Stimulated activated CD8-positive, alpha-beta memory T cell treated with anti-CD3 and anti-CD28 coated beads, Interleukin-15, amount 100 ng/mL, for 24 hours (primary cell): ENCODE results near the gene COL11A2.
"Not testable (repeated sequence)": the region's sequence is repeated elsewhere in the genome, so short reads cannot be mapped to it uniquely, and the experiment has no call there.

Experiments used
- DNase-seq: peaks from one replicate; pipeline ENCODE4 v3.0.0-alpha.2; 2020; ENCODE audit warnings: low read depth

The COL11A2 gene

GRCh38 chr6:33154349-33154748 is 37.9 kb downstream of the COL11A2 start:
- no peak for DNase-seq

DNA sequence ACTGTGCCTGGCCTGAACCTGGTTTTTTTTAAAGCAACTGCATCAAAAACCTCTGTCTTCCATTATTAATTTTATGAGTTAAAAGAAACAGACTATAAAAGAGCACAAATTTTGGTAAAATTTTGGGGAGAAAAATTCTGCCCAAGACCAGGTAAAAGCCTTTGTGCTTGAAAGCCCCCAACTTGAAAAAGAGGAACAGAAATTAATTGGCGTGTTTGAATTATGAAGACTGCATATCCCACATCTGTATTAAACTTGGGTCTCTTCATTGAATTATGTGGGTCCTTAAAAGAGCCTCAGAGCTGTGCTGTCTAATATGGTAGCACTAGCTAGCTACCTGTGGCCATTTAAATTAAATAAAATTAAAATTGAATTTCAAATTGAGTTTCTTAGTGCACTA is 41.2 kb downstream of the COL11A2 start:
- no peak for DNase-seq

DNA sequence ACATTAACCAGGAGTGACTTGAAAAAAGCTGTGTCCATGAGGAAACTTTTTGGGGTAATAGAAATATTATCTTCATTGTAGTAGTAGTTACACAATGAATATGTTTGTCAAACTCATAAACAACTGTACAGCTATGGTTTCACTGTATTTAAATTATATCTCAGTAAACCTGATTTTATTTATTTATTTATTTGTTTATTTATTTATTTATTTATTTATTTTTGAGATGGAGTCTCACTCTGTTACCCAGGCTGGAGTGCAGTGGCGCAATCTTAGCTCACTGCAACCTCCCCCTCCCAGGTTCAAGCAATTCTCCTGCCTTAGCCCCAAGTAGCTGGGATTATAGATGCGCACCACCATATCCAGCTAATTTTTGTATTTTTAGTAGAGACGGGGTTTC is 41.7 kb downstream of the COL11A2 start:
- DNase-seq, result not testable (repeated sequence)

- no peak for DNase-seq
These were observed 44.2 kb downstream of the COL11A2 start for GRCh38 chr6:33147807-33148666.

- no peak for DNase-seq
These were observed 47.9 kb downstream of the COL11A2 start for GRCh38 chr6:33144373-33144772.

DNA sequence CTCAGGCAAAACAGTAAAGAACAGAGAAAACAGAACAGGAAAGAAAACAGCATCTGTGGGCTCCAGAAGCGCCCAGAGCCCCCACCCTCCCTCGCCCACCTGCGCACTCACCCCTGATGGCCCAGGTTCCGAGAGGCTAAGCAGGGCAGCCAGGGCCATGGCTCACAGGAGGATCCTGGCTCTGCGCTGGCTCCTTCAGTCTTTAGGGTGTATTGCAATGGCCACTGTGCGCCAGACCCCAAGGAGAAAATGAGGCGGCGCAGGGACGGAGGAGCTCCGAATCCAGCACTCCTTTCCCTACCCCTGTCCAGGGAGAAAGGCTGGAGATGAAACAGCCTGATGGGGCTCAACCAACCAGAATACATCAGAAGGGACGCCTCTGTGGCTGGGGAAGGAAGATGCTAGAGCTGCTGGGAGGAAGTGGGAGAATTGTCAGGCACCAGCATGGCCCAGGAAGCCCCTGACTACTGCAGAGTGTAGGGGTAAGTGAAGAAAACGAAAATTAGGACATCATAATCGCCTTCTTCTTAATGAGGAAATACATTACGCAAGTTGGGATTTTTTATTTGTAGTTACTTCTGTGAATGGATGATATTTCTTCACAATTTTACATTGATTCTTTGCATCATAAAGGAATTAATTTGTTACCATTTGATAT is 49.0 kb downstream of the COL11A2 start:
- no peak for DNase-seq

DNA sequence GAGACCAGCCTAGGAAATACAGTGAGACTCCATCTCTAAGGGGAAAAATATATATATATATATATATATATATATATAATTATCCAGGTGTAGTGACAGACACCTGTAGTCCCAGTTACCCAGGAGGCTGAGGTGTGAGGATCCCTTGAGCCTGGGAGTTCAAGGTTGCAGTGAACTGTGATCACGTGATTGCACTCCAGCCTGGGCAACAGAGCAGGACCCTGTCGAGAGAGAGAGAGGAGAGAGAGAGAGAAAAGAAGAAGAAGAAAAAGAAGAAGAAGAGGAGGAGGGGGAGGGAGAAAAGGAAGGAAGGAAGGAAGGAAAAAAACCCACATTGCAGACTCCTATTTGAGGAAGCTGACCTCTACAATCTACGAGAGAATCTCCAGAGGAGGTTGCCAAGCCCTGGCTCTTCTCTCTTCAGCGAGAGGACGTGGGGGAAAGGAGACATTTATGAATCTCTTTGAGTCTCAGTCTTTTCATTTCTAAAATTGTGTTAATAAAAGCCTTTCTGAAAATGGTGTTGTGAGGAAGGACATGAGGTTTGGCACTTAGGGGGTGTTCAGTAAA is 49.7 kb downstream of the COL11A2 start:
- DNase-seq, result no peak

DNA sequence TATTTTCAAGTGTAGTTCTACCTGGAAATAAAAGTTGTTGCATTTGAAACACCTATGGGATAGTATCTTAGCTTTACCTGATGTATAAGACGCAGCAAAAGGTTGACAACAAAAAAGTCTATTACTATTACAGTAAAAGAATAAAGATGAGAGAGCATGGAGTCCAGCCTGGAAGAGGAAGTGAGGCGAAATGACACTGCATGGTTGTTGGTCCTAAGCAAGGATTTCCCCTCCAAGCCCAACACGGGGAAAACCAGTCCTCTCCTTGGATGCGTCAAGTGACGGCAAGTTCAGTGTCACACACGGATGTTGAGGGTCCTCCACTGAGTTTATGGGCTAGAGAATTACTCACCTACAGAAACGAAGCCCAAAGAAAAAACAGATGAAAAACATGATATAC is 51.7 kb downstream of the COL11A2 start:
- DNase-seq, result no peak

DNA sequence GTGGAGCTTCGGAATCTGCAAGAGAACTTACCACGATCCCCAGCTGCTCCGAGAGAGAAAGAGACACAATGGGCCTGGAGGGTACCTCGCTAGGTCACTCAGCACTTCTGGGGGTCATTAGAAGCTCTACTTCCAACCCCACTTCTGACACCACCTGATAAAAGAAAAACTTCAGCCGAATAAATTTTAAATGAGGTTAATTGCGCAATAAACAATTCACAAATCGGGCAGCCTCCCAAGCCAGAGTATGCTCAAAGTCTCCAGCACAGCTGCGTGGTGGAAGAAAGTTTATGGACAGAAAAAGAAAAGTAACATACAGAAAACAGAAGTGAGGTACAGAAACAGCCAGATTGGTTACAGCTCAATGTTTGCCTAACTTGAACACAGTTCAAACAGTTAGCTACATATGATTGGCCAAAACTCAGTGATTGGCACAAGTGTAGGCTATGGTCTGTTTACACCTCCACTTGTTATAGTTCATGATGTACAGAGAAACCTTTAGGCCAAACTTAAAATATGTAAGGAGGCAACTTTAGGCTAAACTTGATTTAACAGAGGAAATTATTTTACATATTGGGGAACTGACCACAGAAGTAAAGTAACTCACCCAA is 52.6 kb downstream of the COL11A2 start:
- DNase-seq, result no peak

GRCh38 chr6:33136310-33136900 is 55.9 kb downstream of the COL11A2 start:
- no peak for DNase-seq

GRCh38 chr6:33132081-33132524 is 60.2 kb downstream of the COL11A2 start:
- DNase-seq, result no peak

- DNase-seq, result no peak
These were observed 63.9 kb downstream of the COL11A2 start for GRCh38 chr6:33128318-33128717.

DNA sequence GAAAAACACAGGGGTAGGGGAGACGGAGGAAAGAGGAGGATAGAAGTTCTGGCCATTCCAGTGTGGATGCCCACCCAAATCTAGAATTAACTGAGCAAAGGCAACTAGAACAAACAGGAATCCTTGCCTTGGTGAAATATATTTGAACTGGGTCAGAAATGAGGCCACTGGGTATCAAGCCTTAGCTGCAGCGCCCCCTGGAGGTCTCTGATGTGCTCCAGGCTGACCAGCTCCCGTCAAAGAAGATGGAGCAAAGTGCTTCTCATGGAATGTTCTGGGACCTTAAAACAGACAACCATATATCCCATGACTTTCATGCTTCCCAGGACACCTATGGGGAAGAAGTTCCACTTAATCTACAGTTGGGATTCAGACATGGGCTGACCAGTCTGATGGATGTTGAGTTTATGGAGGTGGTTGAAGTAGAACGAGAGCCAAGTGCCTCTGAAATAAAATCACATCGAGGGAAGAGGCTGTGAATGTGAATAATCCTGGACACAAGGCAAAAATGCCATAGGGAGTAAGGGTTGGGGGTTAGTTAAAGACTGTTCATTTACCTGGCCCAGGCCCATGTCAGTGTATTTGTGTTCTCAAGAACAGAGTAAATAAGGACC is 66.1 kb downstream of the COL11A2 start:
- peak; percentile 48 for DNase-seq

DNA sequence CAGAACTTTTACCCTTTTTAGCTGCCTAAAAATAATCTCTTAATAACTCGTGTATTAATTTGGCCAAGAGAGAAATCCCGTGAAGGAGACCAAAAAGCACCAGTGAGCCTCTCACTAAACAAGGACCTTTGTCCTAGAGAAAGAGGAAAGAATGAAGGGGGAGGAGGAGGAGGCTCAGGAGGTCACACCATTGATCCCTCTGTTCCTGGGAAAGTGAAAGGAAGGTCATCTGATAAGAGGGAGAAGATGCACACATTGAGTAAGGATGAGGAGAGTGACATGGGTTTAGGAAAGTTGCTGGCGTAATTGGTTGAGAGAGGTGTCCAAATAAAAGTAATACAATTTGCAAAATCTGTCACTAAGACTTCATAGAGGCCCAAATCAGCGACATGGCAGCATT is 67.3 kb downstream of the COL11A2 start:
- DNase-seq, result no peak

DNA sequence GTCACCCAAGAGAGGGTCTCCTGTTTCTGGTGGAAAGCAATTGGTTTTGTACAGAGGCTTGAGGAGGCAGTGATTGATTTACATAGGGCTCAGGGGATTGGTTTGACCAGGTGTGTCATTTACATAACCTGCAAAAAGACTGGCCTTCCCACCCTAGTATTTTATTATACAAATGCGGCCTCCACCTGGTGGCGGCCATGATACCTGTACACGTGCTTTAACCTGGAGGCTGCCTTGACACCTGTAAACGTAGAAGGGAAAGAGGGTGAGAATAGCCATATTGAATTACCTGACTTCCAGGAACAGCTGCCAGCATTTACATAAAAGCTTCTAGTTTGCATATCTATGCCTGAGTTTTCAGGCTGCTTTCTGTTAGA is 67.8 kb downstream of the COL11A2 start:
- no peak for DNase-seq

GRCh38 chr6:33123732-33124524 is 68.3 kb downstream of the COL11A2 start:
- DNase-seq, result no peak

GRCh38 chr6:33123181-33123580 is 69.1 kb downstream of the COL11A2 start:
- DNase-seq, result no peak

DNA sequence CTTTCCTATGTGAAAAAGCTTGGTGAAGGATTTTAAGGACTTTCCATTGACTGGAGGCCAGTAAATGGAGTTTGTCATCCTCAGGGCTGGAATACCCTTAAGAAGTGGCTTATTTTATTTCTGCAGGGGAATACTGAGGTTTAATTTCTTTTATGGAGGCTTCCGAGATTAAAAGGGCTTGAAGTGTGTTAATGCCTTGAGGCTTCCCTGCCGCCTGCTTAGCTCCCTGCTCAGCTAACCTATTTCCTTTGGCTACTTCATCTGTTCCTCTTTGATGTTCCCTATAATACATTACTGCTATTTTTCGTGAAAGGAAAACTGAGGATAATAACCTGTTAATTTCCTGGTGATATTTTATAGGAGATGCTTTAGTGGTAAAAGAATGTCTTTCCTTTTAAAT is 72.3 kb downstream of the COL11A2 start:
- DNase-seq, result no peak

DNA sequence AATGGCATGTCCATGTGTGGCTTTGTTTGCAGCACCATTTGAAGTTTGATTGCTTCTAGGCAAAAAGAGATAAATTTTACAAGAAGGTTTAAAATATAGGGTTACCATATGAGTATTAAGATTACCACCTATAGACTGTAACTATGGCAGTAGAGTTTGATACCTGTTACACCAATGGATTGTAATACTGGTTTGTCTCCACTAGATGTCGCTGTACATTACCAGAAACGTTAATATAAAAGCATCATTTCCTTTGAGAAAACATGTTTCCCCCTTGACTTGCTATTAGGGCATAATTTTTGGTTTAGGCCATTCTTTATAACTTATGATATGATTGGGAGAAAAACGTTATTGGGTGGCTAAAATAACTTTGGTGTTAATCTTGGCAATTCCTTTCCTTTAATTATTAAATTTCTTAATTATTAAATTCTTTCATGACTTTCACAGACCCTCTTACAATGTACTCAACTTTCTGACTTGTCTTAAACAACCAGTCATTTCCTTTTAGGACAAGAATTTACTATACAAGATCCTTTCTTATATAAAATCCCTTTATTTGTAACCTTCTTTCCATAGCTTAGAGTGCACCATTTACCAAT is 73.6 kb downstream of the COL11A2 start:
- DNase-seq, result no peak

GRCh38 chr6:33117811-33118277 is 74.4 kb downstream of the COL11A2 start:
- no peak for DNase-seq
